OCI-LY7 (cell line): ENCODE results near the gene METTL4.

Experiments used
- EZH2phosphoT487 ChIP-seq: fragments of 200-600 bp; sonication (generic); IDR thresholded peaks from 2 replicates; pipeline ENCODE4 v1.6.1; 2018; ENCODE audit warnings: low read depth, borderline replicate concordance, mild to moderate bottlenecking, mixed run types, antibody characterized with exemption, low read length, moderate library complexity, mixed read lengths
- TF ChIP-seq, protein P1 (sequence below): fragments of 200-600 bp; sonication (generic); conservative IDR thresholded peaks from 2 replicates; pipeline ENCODE4 v1.5.1; 2014; ENCODE audit warnings: mild to moderate bottlenecking, antibody characterized with exemption, low read length, moderate library complexity, mixed read lengths

- TF ChIP-seq, protein P1, sequence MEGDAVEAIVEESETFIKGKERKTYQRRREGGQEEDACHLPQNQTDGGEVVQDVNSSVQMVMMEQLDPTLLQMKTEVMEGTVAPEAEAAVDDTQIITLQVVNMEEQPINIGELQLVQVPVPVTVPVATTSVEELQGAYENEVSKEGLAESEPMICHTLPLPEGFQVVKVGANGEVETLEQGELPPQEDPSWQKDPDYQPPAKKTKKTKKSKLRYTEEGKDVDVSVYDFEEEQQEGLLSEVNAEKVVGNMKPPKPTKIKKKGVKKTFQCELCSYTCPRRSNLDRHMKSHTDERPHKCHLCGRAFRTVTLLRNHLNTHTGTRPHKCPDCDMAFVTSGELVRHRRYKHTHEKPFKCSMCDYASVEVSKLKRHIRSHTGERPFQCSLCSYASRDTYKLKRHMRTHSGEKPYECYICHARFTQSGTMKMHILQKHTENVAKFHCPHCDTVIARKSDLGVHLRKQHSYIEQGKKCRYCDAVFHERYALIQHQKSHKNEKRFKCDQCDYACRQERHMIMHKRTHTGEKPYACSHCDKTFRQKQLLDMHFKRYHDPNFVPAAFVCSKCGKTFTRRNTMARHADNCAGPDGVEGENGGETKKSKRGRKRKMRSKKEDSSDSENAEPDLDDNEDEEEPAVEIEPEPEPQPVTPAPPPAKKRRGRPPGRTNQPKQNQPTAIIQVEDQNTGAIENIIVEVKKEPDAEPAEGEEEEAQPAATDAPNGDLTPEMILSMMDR = no peak
- no peak for TF ChIP-seq EZH2phosphoT487
These were observed 33.1 kb downstream of the METTL4 start for GRCh38 chr18:2538236-2538635.
